Dendritic cell treated with granulocyte-macrophage colony-stimulating factor and Interleukin-4, amounts not matched to agents 40 ng/mL and 50 ng/mL, for 4 days (primary cell): ENCODE data around the gene LGR6.
A peak's percentile ranks its signal among the peaks of the same experiment; 100 is the strongest.
"Not testable (repeated sequence)": the region's sequence is repeated elsewhere in the genome, so short reads cannot be mapped to it uniquely, and the experiment has no call there.

Source experiments
- H3K27ac Mint-ChIP-seq: one replicate; pipeline ENCODE4 v1.8.0; 2022; ENCODE audit warnings: mild to moderate bottlenecking, mixed read lengths
- H3K27me3 Mint-ChIP-seq: one replicate; pipeline ENCODE4 v1.8.0; 2022; ENCODE audit warnings: mild to moderate bottlenecking, mixed read lengths
- H3K36me3 Mint-ChIP-seq: one replicate; pipeline ENCODE4 v1.8.0; 2022; ENCODE audit warnings: low read depth, mixed read lengths
- H3K4me1 Mint-ChIP-seq: one replicate; pipeline ENCODE4 v1.8.0; 2022; ENCODE audit warnings: low read depth, mixed read lengths
- H3K4me3 Mint-ChIP-seq: one replicate; pipeline ENCODE4 v1.8.0; 2022; ENCODE audit warnings: mild to moderate bottlenecking, moderate library complexity, mixed read lengths
- H3K9me3 Mint-ChIP-seq: one replicate; pipeline ENCODE4 v1.8.0; 2022; ENCODE audit warnings: mixed read lengths
- intact Hi-C: fragments of 100-400 bp; cut with micrococcal nuclease; formaldehyde crosslinking; loops from one replicate; pipeline ENCODE4 v1.15.0; 2022

Gene LGR6, protein sequence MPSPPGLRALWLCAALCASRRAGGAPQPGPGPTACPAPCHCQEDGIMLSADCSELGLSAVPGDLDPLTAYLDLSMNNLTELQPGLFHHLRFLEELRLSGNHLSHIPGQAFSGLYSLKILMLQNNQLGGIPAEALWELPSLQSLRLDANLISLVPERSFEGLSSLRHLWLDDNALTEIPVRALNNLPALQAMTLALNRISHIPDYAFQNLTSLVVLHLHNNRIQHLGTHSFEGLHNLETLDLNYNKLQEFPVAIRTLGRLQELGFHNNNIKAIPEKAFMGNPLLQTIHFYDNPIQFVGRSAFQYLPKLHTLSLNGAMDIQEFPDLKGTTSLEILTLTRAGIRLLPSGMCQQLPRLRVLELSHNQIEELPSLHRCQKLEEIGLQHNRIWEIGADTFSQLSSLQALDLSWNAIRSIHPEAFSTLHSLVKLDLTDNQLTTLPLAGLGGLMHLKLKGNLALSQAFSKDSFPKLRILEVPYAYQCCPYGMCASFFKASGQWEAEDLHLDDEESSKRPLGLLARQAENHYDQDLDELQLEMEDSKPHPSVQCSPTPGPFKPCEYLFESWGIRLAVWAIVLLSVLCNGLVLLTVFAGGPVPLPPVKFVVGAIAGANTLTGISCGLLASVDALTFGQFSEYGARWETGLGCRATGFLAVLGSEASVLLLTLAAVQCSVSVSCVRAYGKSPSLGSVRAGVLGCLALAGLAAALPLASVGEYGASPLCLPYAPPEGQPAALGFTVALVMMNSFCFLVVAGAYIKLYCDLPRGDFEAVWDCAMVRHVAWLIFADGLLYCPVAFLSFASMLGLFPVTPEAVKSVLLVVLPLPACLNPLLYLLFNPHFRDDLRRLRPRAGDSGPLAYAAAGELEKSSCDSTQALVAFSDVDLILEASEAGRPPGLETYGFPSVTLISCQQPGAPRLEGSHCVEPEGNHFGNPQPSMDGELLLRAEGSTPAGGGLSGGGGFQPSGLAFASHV

DNA sequence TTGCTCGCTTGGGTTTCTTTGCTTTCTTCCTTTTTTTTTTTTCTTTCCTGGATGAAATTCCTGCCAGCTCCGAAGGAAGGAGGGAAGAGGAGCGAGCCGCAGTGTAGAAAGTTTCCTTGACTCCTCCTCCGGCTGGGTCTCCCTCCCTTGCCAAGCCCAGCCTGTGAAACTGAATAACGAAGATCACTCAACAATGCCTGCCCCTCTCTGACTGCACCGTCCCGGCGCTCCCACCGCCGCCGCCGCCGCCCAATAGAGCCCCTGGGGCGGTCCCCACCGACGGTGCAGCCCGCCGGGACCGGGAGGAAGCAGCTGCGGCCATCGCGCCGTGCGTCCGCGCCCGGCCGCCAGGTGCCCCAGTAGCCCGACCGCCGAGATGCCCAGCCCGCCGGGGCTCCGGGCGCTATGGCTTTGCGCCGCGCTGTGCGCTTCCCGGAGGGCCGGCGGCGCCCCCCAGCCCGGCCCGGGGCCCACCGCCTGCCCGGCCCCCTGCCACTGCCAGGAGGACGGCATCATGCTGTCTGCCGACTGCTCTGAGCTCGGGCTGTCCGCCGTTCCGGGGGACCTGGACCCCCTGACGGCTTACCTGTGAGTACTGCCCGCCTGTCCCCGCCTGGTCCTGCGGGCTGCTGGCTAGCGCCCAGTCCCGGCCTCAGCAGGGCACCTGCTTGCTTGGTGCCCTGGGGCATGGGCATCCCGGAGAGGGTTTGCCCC, at the start of gene LGR6:
Gene LGR6, plus strand, starts transcription at position 186 of the 714 bp plus-strand sequence. Its CDS starts 191 bp downstream, at position 377.
- Mint-ChIP-seq H3K36me3 (no peaks in the 10 kb centered on the region), H3K4me3 (no peak within 1 kb of the TSS)

DNA sequence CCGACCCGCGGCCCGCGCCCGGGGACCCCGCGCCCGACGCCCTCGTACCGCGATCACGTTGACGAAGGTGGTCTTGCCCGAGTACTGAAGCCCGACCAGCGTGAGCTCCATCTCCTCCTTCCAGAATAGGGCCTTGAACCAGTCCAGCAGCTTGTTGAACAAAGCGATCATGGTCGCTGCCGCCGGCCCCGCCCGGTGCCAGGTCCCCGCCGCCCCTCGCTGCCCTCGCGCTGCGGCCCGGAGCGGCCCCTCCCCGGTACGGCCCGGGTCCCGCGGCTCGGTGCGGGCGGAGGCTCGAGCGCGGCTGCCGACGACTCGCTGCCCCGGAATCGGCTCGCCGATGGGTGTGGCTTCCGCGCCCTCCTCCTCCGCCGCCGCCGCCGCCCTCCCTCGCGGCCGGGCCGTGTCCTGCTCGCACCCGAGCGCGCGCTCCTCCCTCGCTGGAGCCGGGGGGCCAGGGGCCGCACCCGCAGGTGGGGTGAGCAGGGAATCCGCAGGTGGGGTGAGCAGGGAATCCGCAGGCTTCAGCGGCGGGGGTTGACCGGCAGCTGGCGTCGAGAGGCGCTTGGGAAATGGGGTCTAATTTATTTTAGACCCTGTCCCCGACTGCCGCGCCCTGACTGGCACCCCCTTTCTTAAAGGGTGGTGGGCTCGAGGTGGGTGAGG, 49.1 kb upstream of the LGR6 start, which contains the start of gene ARL8A:
Gene ARL8A, minus strand, starts transcription at position 336 of the 666 bp plus-strand sequence. Its CDS starts 165 bp downstream, at position 171.
- Mint-ChIP-seq H3K27me3 (no peaks in the 10 kb centered on the region), H3K4me1 (peaks cover 75% of the 10 kb centered on the region), H3K36me3 (peaks cover 73% of the 10 kb centered on the region), H3K4me3 (peak within 1 kb of the TSS; percentile 98), H3K27ac (peak within 1 kb of the TSS; percentile 98), H3K9me3 (no peaks in the 10 kb centered on the region)
- intact Hi-C loops, result no loop called here

More for the DNA sequence above, at the start of gene LGR6:
- H3K4me1 Mint-ChIP-seq, result no peaks in the 10 kb centered on the region
- no peaks in the 10 kb centered on the region for H3K9me3 Mint-ChIP-seq
- no peak within 1 kb of the TSS for H3K27ac Mint-ChIP-seq
- intact Hi-C loops, result no loop called here
- H3K27me3 Mint-ChIP-seq, result peaks cover 68% of the 10 kb centered on the region

DNA sequence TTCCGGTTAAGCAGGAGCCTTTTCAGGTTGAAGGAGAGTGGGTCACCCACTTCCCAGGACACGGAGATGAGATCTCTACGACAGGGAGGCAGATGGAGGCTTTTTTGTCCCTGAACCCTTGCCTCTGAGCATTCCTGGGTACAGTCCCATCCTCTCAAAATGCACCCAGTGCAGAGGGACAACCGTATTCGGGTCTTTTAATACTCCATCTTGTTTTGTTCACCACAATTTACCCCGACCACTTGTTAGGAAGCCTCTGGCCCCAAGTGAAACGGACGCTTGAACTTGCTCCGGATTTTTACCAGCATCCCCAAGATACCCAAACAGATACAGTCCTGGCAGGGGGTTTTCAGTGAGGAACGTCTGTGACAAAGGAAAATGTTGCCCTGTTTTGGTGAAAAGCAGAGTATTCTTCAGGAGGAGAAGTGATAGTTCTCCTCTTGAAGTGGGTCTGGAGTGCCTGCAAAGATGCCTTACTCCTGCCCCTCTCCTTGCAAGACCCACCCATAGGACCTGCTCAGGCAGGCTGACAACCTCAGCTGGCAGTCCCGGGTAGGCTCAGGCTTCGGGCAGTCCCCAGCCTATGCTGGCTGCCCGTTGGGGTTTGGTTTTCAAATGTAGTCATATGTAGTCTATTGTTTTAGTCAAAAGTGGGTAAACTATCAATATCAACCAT, 48.4 kb upstream of the LGR6 start:
- H3K27ac Mint-ChIP-seq, result peak overlapping the region; percentile 98
- peak overlapping the region; percentile 98 for H3K4me3 Mint-ChIP-seq
- peaks cover 73% of the 10 kb centered on the region for H3K36me3 Mint-ChIP-seq
- no peaks in the 10 kb centered on the region for H3K27me3 Mint-ChIP-seq
- no peaks in the 10 kb centered on the region for H3K9me3 Mint-ChIP-seq
- intact Hi-C loops, result no loop called here
- H3K4me1 Mint-ChIP-seq, result peaks cover 68% of the 10 kb centered on the region

DNA sequence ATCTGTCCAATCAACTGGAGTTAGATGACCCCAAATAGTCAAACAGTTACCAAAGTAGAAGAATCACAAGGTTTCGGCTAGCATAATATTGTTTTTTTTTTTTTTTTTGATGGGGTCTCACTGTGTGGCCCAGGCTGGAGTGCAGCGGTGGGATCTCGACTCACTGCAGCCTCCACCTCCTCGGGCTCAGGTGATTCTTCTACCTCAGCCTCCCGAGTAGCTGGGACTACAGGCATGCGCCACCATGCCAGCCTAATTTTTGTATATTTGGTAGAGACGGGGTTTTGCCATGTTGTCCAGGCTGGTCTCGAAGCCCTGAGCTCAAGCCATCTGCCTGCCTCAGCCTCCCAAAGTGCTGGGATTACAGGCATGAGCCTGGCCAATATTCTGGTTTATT, 47.9 kb upstream of the LGR6 start:
- H3K4me3 Mint-ChIP-seq, H3K9me3 Mint-ChIP-seq, intact Hi-C loops, H3K27me3 Mint-ChIP-seq, H3K27ac Mint-ChIP-seq: not testable (repeated sequence)
- Mint-ChIP-seq H3K4me1 (peaks cover 63% of the 10 kb centered on the region), H3K36me3 (peaks cover 73% of the 10 kb centered on the region)

DNA sequence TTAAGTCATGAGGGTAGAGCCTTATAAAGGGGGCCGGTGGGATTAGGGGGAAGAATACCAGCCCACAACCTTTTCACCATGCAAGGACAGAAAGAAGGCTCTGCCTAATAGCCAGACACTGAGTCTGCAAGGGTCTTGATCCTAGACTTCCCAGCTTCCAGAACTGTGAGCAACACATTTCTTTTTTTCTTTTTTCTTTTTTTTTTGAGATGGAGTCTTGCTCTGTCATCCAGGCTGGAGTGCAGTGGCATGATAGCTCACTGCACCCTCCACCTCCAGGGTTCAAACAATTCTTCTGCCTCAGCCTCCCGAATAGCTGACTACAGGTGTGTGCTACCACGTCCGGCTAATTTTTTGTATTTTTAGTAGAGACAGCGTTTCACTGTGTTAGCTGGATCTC, 47.3 kb upstream of the LGR6 start:
- H3K36me3 Mint-ChIP-seq, result peaks cover 73% of the 10 kb centered on the region
- H3K4me3 Mint-ChIP-seq, result no peak overlapping the region
- H3K4me1 Mint-ChIP-seq, result peaks cover 58% of the 10 kb centered on the region
- H3K9me3 Mint-ChIP-seq, result no peaks in the 10 kb centered on the region
- H3K27me3 Mint-ChIP-seq, result no peaks in the 10 kb centered on the region
- intact Hi-C loops, result no loop called here
- no peak overlapping the region for H3K27ac Mint-ChIP-seq

DNA sequence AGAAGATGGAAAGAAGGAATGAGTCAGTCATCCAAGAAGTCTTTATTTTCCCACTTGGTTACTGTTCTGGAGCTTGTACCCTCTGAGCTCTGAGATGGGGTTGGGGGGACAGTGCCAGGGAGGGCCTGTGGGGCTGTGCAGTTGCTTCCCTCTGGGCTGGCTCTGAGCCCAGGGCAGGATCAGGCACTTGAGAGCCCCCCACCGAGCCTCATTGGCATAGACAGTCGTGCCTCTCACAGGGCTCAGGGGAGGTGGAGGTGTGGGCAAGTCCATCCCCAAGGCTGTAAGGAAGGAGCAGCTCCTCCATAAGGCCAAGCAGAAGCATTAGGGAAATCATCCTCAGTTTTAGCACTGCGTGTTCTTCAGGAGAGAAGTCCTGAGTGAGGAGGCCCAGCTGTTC, 46.6 kb upstream of the LGR6 start:
- Mint-ChIP-seq H3K36me3 (peaks cover 72% of the 10 kb centered on the region), H3K4me3 (no peak overlapping the region), H3K27ac (no peak overlapping the region), H3K4me1 (peaks cover 52% of the 10 kb centered on the region), H3K27me3 (no peaks in the 10 kb centered on the region), H3K9me3 (no peaks in the 10 kb centered on the region)
- intact Hi-C loops, result no loop called here

DNA sequence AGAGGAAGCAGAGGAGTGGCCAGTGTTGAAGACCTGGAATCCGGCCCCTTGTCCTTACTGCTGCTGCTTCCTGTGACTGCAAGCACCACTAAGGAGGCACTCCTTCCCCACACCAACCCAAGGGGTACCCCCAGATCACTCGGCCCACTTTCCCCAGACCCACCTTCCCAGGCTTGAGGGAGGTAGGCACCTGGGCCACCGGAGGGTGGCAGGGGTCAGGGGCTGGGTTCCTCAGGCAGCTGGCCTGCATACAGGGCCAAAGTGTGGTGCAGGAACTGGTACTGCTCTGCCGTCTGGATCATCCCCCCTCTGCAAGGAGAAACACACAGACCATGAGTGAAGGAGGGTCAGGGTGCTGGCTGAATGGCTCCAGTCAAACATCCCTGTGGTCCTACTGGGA, 45.2 kb upstream of the LGR6 start:
- H3K9me3 Mint-ChIP-seq, result no peaks in the 10 kb centered on the region
- H3K27me3 Mint-ChIP-seq, result no peaks in the 10 kb centered on the region
- no peak overlapping the region for H3K4me3 Mint-ChIP-seq
- intact Hi-C loops, result no loop called here
- H3K36me3 Mint-ChIP-seq, result peaks cover 72% of the 10 kb centered on the region
- peaks cover 39% of the 10 kb centered on the region for H3K4me1 Mint-ChIP-seq
- H3K27ac Mint-ChIP-seq, result no peak overlapping the region

DNA sequence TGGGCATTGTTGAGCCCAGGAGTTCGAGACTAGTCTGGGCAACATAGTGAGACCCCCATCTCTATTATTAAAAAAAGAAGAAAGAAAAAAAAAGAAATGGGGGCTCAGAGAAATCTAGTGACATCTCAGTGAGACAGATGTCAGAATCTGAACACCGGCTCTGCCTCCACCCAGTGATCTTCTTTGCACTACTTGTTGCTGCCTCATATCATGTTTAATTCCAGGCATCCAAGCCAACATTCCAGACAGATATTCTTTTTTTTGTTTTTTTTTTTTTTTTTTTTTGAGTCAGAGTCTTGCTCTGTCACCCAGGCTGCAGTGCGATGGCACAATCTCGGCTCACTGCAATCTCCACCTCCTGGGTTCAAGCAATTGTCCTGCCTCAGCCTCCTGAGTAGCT, 44.0 kb upstream of the LGR6 start:
- intact Hi-C loops, result no loop called here
- peaks cover 77% of the 10 kb centered on the region for H3K36me3 Mint-ChIP-seq
- no peak overlapping the region for H3K4me3 Mint-ChIP-seq
- no peaks in the 10 kb centered on the region for H3K27me3 Mint-ChIP-seq
- H3K27ac Mint-ChIP-seq, result no peak overlapping the region
- peaks cover 40% of the 10 kb centered on the region for H3K4me1 Mint-ChIP-seq
- no peaks in the 10 kb centered on the region for H3K9me3 Mint-ChIP-seq

DNA sequence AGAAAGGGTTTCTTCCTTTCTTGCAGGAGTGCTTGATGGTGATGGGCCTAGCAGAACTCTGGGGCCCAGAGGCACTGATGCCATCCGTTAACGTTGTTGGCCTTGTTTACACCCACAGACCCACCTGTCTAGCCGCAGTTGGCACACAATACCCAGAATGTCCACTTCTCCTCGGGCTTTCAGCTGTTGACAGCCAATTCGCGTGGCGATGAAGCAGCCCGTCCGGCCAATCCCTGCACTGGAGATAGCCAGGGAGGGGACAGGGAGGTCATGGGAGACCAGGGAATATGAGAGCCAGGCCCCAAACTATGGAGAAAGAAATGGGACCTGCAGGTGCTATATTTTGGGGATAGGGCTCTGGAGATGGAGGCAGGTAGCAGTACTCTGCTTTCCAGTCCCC, 43.4 kb upstream of the LGR6 start:
- intact Hi-C loops, result no loop called here
- Mint-ChIP-seq H3K4me1 (peaks cover 43% of the 10 kb centered on the region), H3K4me3 (no peak overlapping the region), H3K9me3 (no peaks in the 10 kb centered on the region), H3K27me3 (no peaks in the 10 kb centered on the region), H3K36me3 (peaks cover 84% of the 10 kb centered on the region), H3K27ac (no peak overlapping the region)

DNA sequence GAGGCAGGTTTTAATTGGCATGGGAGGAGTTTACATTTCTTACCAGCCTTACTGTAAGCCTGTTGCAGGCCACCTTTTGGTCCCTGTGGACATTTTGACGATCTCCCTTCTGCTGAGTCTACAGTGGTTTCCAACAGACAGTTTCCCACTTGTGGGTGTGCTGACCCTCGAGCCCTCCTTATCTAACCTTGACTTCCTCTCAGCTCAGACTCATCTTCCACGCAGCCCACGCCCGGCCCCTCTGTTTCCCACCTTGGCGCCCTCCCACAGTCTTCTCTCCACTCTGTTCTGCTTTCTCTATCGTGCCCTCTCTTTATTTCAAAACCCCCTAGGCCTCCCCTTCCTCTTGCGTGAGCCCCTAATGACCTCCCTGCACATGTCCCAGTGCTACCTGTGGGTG, 43.0 kb upstream of the LGR6 start:
- no peaks in the 10 kb centered on the region for H3K9me3 Mint-ChIP-seq
- H3K27ac Mint-ChIP-seq, result no peak overlapping the region
- peaks cover 85% of the 10 kb centered on the region for H3K36me3 Mint-ChIP-seq
- intact Hi-C loops, result no loop called here
- no peaks in the 10 kb centered on the region for H3K27me3 Mint-ChIP-seq
- H3K4me3 Mint-ChIP-seq, result no peak overlapping the region
- H3K4me1 Mint-ChIP-seq, result peaks cover 43% of the 10 kb centered on the region

DNA sequence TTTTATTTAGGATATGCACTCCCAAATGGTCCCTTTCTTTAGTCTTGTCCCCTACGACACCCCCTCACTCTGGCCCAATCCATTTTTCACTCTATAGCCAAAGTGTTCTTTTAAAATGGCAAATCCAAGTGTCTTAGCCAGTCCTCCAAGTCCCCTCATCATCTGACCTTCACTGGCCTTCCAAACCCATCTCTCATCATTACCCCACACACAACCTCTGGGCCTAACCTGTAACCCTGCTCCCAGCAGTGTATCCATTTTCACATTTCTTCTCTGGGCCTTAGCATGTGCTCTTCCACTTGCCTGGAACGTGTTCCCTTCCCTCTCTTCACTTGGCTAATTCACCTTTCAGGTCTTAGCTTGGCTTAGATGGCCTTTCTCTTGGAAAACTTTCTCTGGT, 42.6 kb upstream of the LGR6 start:
- intact Hi-C loops, result no loop called here
- Mint-ChIP-seq H3K27ac (no peak overlapping the region), H3K4me1 (peaks cover 47% of the 10 kb centered on the region), H3K27me3 (no peaks in the 10 kb centered on the region), H3K4me3 (no peak overlapping the region), H3K9me3 (no peaks in the 10 kb centered on the region), H3K36me3 (peaks cover 89% of the 10 kb centered on the region)

DNA sequence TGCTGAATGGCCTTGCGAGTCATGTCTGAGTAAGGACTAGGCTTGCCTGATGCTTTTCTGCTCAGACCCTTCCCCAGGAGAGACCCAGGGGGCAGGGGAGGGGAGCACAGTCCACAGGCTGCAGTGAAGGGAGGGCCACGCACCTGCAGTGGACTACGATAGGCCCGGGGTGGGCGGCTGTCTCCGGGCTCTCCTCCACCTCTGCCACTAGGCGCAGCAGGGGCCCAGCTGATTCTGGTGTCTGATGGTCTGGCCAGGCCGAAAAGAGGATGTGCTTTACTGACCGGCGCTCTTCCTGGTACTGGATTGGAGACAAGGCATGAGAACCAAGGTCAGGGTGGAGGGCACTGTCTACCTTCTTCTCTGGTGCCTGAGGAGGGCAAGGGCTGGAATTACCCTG, 41.2 kb upstream of the LGR6 start:
- Mint-ChIP-seq H3K27ac (no peak overlapping the region), H3K4me1 (peaks cover 51% of the 10 kb centered on the region), H3K27me3 (no peaks in the 10 kb centered on the region), H3K4me3 (no peak overlapping the region), H3K9me3 (no peaks in the 10 kb centered on the region), H3K36me3 (peaks cover 96% of the 10 kb centered on the region)
- intact Hi-C loops, result no loop called here

DNA sequence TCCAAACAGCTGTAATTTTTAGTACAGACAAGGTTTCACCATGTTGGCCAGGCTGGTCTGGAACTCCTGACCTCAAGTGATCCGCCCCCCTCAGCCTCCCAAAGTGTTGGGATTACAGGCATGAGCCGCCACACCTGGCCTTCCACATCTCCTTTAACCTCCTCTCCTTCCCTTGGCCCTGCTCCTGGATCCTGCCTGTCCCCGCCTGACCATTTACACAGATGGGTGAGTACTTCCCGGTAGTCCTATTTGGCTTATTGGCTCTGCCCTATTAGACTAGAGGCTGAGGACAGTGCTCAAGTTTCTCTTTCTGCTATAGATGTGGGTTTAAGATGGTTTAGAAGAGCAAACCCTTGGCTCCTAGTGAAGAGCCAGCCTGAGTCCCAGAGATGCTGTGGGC, 40.3 kb upstream of the LGR6 start:
- no peaks in the 10 kb centered on the region for H3K27me3 Mint-ChIP-seq
- H3K9me3 Mint-ChIP-seq, result no peaks in the 10 kb centered on the region
- no peak overlapping the region for H3K4me3 Mint-ChIP-seq
- H3K27ac Mint-ChIP-seq, result no peak overlapping the region
- H3K36me3 Mint-ChIP-seq, result peaks cover 96% of the 10 kb centered on the region
- H3K4me1 Mint-ChIP-seq, result peaks cover 50% of the 10 kb centered on the region
- intact Hi-C loops, result no loop called here
